ENCODE results near the gene TPSB2. TPM values are rescaled to one million over a fixed set of nuclear protein-coding genes. Genes with fewer than 3 reads are reported as not detected.

The TPSB2 gene
- total RNA-seq, 1 donor from 2014 or later = not detected

DNA sequence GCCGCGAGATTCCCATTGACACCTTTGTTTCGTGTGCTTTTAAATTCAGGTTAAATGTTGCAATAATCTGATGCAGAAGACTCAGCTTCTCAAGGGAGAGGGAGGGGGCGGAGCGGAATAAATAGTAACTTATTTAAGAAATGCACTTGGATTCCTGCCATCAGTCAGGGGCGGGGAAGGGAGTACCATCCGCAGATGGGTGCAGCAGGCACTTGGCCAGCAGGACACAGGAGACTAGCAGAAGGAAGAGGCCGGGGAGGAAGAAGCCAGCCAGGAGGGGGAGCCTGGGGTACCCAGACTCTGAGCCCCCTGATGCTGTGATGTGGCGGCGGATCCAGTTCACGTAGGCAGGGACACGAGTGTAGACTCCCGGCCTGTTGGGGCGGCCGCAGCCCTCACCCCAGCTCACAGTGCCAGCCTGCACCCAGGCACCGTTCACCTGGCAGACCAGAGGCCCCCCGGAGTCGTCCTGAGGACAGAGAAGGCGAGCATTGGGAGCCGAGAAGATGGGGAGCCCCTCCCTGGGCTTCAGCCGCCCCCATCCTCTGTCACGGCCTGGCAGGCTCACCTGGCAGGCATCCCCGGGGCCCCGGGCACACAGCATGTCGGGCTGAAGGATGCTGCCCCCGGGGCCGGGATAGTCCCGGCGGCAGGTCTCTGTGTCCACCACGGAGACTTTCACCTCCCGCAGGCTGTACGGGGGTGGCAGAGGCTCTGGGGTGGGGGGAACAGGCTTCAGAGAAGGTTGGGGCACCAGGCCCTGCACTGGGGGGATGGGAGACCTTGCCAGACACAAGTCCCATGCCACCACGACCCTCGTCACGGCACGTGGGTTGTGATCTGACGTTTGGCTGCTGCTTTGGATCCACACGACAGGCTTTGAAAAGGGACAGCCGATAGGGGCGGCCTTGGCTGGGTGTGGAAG is 8.1 kb downstream of the TPSB2 start:
- Mint-ChIP-seq H3K36me3 (ENCODE audit: insufficient read depth) (peaks cover 2% of the 10 kb centered on the region), H3K4me3 (ENCODE audit: low read depth) (no peak overlapping the region), H3K4me1 (ENCODE audit: low read depth) (no peaks in the 10 kb centered on the region), H3K9me3 (ENCODE audit: low read depth) (no peaks in the 10 kb centered on the region), H3K27me3 (no peaks in the 10 kb centered on the region), H3K27ac (no peak overlapping the region)
- TF ChIP-seq, protein P1, sequence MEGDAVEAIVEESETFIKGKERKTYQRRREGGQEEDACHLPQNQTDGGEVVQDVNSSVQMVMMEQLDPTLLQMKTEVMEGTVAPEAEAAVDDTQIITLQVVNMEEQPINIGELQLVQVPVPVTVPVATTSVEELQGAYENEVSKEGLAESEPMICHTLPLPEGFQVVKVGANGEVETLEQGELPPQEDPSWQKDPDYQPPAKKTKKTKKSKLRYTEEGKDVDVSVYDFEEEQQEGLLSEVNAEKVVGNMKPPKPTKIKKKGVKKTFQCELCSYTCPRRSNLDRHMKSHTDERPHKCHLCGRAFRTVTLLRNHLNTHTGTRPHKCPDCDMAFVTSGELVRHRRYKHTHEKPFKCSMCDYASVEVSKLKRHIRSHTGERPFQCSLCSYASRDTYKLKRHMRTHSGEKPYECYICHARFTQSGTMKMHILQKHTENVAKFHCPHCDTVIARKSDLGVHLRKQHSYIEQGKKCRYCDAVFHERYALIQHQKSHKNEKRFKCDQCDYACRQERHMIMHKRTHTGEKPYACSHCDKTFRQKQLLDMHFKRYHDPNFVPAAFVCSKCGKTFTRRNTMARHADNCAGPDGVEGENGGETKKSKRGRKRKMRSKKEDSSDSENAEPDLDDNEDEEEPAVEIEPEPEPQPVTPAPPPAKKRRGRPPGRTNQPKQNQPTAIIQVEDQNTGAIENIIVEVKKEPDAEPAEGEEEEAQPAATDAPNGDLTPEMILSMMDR (IDR thresholded peaks at IDR 0.05; ENCODE audit: unreplicated experiment) = no peak
- no peak for DNase-seq (ENCODE audit: low spot score, unreplicated experiment)

DNA sequence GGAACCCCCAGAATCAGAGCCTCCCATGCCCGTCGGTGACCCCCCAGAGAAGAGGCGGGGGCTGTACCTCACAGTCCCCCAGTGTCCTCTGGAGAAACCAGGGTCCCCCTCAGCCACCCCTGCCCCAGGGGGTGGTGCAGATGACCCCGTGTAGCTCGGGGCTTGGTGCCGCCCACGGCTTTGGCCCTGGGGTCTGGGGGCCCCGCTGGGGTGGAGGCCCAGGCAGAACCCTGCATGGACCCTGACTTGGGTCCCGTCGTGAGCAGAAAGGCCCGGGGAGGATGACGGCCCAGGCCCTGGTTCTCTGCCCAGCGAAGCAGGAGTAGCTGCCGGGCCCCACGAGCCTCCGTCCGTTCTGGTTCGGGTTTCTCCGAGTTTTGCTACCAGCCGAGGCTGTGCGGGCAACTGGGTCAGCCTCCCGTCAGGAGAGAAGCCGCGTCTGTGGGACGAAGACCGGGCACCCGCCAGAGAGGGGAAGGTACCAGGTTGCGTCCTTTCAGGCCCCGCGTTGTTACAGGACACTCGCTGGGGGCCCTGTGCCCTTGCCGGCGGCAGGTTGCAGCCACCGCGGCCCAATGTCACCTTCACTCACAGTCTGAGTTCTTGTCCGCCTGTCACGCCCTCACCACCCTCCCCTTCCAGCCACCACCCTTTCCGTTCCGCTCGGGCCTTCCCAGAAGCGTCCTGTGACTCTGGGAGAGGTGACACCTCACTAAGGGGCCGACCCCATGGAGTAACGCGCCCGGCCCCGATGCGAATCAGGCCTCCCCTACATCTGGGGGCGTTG is 8.9 kb downstream of the TPSB2 start:
- no peaks in the 10 kb centered on the region for H3K4me1 Mint-ChIP-seq (ENCODE audit: low read depth)
- TF ChIP-seq, protein P1 (IDR thresholded peaks at IDR 0.05; ENCODE audit: unreplicated experiment) = no peak
- H3K27me3 Mint-ChIP-seq = no peaks in the 10 kb centered on the region
- H3K4me3 Mint-ChIP-seq (ENCODE audit: low read depth) = no peak overlapping the region
- no peak for DNase-seq (ENCODE audit: low spot score, unreplicated experiment)
- no peak overlapping the region for H3K27ac Mint-ChIP-seq
- no peaks in the 10 kb centered on the region for H3K9me3 Mint-ChIP-seq (ENCODE audit: low read depth)
- peaks cover 2% of the 10 kb centered on the region for H3K36me3 Mint-ChIP-seq (ENCODE audit: insufficient read depth)

DNA sequence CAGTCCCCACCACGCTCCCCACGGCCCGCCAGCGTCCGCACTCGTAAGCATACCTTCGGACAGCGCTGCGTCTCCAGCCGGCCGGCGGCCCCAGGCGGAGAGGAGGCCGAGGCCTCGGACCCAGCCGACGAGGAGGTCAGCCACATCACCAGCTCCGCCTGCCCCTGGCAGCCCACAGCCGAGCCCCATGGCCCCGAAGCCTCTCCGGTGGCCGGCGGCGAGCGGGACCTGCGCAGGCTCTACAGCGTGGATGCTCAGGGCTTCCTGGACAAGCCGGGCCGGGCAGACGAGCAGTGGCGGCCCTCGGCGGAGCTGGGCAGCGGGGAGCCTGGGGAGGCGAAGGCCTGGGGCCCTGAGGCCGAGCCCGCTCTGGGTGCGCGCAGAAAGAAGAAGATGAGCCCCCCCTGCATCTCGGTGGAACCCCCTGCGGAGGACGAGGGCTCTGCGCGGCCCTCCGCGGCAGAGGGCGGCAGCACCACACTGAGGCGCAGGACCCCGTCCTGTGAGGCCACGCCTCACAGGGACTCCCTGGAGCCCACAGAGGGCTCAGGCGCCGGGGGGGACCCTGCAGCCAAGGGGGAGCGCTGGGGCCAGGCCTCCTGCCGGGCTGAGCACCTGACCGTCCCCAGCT is 9.8 kb downstream of the TPSB2 start:
- Mint-ChIP-seq H3K4me3 (ENCODE audit: low read depth) (no peak overlapping the region), H3K27me3 (no peaks in the 10 kb centered on the region), H3K9me3 (ENCODE audit: low read depth) (no peaks in the 10 kb centered on the region)

DNA sequence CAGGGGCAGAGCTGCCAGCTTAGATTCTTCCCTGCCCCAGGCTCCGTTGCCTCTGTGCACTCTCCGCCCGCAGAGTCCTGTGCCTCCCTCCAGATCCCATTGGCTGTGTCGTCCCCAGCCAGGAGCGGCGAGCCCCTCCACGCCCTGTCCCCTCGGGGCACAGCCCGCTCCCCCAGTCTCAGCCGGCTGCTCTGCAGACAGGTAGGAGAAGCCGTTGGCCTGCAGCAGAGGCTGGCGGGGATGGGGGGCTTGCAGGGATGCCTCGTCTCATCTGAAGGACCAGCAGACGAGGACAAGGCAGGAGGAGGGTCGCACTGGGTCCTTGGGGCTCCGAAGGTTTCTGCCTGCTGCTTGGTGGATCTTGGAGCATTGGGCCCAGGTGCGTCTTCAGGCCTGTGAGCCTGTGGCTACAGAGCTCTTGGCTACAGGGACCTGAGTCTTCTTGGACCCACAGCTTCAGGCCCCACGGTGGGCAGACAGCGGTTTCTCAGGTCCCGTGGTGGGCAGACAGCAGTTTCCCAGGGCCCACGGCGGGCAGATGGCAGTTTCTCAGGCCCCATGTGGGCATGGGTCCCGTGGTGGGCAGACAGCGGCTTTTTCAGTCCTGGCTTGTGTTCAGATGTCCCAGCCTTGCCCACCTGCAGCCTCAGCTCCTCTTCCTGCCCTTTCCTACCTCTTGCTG is 10.9 kb downstream of the TPSB2 start:
- peaks cover 2% of the 10 kb centered on the region for H3K36me3 Mint-ChIP-seq (ENCODE audit: insufficient read depth)
- no peaks in the 10 kb centered on the region for H3K9me3 Mint-ChIP-seq (ENCODE audit: low read depth)
- no peak overlapping the region for H3K4me3 Mint-ChIP-seq (ENCODE audit: low read depth)
- H3K27ac Mint-ChIP-seq = no peak overlapping the region
- TF ChIP-seq, protein P1 (IDR thresholded peaks at IDR 0.05; ENCODE audit: unreplicated experiment) = no peak
- H3K4me1 Mint-ChIP-seq (ENCODE audit: low read depth) = no peaks in the 10 kb centered on the region
- DNase-seq (ENCODE audit: low spot score, unreplicated experiment) = no peak
- no peaks in the 10 kb centered on the region for H3K27me3 Mint-ChIP-seq

More for the DNA sequence above, 9.8 kb downstream of the TPSB2 start:
- no peak for DNase-seq (ENCODE audit: low spot score, unreplicated experiment)
- Mint-ChIP-seq H3K36me3 (ENCODE audit: insufficient read depth) (peaks cover 2% of the 10 kb centered on the region), H3K27ac (no peak overlapping the region), H3K4me1 (ENCODE audit: low read depth) (no peaks in the 10 kb centered on the region)
- TF ChIP-seq, protein P1 (IDR thresholded peaks at IDR 0.05; ENCODE audit: unreplicated experiment) = no peak

Data from progenitor cell of endocrine pancreas (in vitro differentiated cells).